Measurements from ENCODE around the gene LDB2.

GRCh38 chr4:16777726-16778125, 120.7 kb downstream of the LDB2 start:
- no peak for TF ChIP-seq ELF4 (IDR thresholded peaks at IDR 0.05)
- TF ChIP-seq BHLHE40 (IDR thresholded peaks at IDR 0.05; ENCODE audit: borderline replicate concordance): no peak
- TF ChIP-seq FOXM1 (IDR thresholded peaks at IDR 0.05; ENCODE audit: borderline replicate concordance): no peak
- no peak for TF ChIP-seq TARDBP (IDR thresholded peaks at IDR 0.05)
- no peak for TF ChIP-seq HDGF (IDR thresholded peaks at IDR 0.05; ENCODE audit: borderline replicate concordance)
